Stimulated activated CD8-positive, alpha-beta memory T cell treated with anti-CD3 and anti-CD28 coated beads, Interleukin-15, amount 100 ng/mL, for 24 hours (primary cell): ENCODE results near the gene ENTREP1.
"Not testable (repeated sequence)": the region's sequence is repeated elsewhere in the genome, so short reads cannot be mapped to it uniquely, and the experiment has no call there.

Experiments
- DNase-seq: peaks from one replicate; pipeline ENCODE4 v3.0.0-alpha.2; 2020; ENCODE audit warnings: low read depth

Gene ENTREP1, protein sequence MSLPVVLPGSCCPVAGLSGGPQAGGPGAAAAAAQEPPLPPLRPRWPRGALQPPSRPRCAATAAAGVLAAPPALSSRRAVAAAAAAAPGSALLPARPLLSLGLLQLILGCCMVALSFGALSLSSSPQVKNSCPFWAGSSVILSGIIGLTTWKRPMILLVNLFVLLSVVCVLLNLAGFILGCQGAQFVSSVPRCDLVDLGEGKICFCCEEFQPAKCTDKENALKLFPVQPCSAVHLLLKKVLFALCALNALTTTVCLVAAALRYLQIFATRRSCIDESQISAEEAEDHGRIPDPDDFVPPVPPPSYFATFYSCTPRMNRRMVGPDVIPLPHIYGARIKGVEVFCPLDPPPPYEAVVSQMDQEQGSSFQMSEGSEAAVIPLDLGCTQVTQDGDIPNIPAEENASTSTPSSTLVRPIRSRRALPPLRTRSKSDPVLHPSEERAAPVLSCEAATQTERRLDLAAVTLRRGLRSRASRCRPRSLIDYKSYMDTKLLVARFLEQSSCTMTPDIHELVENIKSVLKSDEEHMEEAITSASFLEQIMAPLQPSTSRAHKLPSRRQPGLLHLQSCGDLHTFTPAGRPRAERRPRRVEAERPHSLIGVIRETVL

DNA sequence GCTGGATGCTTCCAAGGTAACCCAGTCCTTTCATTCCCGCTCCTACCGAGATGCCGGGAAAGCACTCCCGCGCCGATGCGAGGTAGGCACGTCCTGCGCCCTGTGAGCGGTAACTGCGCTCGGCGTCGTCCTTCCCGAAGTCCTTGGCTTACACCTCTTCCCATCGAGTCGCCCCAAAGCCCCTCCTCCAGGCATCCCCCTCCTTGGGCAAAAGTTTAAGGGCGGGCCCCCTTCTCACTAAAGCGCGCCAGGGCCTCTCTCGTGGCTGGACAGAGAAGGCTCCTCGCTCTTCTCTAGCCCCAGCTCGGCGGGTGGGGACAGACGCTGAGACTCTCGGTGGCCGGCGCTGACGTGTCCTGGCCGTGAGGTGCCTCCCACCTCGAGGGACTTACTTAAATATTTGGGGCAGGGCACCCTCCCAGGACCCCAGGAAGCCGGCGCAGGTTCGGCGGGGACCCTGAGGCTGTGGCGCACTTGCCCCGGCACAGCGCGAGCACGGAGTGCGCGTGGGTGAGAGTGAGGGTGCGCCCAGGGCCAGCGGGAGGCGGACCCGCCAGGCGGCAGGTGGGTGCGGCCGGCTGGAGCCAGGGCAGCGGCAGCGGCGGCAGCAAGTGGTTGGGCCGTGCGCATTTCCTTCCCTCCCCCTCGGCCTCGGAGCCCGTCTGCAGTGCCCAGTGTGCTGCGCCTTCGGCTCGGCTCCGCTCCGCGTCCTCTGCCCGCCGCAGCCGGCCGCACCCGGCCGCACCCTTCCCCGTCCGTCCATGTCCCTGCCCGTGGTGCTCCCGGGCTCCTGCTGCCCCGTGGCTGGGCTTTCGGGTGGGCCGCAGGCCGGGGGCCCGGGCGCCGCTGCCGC is at the start of gene ENTREP1:
TSS of gene ENTREP1 (plus strand) at position 667 of the 853 bp plus-strand sequence. CDS start at position 762, 95 bp downstream.
- DNase-seq = no peak

DNA sequence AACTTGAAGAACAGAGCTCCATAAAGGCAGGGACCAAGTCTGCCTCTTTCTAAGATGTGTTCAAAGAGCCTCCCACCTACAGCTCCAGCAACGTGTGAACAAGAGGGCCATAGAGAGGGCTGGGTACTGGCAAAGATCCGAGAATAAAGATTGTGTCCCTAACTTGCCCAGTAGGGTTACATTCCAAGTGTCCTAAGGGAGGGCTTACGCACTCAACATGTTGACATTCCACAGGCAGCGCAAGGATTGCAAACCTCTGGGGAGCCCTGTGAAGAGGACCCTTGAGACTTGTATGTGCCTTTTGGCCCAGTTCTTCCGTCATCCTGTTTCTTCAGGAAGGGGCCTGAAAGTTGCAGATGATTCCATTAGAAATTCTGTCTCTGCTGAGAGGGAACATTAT is 48.2 kb upstream of the ENTREP1 start:
- DNase-seq = no peak

DNA sequence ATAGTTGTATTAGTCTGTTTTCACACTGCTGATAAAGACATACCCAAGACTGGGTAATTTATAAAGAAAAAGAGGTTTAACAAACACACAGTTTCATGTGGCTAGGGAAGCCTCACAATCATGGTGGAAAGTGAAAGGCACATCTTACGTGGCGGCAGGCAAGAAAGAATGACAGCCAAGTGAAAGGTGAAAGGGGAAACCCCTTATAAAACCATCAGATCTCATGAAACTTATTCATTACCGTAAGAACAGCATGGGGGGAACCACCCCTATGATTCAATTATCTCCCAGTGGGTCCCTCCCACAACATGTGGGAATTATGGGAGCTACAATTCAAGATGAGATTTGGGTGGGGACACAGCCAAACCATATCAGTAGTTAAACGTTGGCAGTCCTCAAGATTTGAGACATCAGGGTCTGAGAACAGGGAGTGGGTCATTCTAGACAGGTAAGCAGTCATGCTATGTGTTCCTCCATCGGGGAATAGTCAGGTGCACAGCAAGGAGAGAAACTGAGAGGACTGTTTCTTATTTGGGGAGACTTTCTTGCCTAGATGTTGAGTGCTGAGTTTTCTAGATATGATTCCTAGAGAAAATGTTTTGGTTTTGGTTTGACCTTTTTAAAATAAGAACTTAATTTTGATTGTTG is 45.8 kb upstream of the ENTREP1 start:
- no peak for DNase-seq

DNA sequence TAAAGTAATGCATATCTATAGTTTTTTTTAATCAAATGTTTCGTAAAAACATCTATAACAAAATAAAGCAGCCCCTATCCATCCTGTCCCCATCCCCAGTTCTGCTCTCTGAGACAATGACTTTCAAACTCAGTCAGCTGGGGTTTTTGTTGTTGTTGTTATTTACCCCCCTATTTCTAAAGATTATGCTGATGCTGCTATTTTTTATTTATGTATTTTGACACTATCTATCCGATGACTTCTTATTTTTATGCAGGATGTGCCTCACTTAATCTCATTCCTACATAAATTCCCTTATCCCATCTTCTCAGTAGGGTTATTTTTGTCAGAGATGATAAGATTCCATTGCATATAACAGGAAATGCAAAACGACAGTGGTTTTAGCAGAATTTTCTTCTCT is 45.3 kb upstream of the ENTREP1 start:
- DNase-seq = no peak

DNA sequence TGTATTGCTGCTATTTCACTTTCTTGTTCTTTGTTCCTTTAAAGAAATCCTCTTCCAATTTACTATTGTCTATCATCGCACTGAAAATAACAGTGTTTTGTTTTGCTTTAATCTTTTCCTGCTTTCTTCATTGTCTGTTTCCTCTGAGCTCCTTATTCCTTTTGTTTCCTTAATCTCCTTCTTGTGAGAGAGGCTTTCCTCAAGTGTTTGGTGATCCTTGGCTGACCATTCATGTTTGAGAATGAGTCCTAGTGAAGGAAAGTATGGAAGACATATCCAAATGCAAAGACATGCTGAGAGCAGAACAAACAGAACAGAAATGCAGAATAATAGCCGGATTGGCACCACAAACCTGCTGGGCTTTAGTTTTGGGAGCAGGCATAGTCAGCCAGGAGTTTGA is 42.0 kb upstream of the ENTREP1 start:
- no peak for DNase-seq

DNA sequence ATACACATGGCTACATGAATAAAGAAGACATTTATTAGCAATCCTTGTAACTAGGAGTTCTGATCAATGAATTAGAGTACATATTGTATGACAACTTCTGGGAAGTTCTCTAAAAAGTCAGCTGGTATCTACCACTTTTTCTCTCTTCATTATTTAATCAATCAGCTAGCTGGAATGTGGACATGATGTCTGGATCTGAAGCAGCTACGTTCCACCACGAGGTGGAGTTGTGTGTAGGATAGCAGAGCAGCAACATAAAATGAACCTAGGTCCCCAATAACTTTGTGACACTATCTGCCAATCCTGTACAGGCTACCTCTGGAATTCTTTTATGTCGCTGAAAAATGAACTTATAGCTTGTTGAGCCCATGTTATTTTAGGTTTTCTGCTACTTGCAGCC is 32.9 kb upstream of the ENTREP1 start:
- DNase-seq = no peak

DNA sequence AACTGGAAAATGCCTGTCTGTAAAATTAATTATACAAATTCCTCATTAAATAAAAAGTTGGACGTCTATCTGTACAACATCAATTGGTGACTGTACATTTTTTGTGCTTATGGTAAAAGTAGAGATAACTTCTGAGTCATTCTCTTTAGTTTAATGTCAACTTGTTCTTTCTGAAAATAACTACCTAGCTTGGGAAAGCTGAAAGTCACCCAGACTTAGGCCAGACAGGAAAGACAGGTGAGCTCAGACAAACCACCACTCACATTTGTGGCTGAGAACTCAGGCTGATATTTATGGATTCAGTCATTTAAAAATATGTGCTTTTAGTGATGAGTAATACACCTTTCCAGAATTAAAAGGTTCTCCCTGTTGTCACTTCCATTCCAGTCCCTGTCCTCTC is 31.9 kb upstream of the ENTREP1 start:
- no peak for DNase-seq

DNA sequence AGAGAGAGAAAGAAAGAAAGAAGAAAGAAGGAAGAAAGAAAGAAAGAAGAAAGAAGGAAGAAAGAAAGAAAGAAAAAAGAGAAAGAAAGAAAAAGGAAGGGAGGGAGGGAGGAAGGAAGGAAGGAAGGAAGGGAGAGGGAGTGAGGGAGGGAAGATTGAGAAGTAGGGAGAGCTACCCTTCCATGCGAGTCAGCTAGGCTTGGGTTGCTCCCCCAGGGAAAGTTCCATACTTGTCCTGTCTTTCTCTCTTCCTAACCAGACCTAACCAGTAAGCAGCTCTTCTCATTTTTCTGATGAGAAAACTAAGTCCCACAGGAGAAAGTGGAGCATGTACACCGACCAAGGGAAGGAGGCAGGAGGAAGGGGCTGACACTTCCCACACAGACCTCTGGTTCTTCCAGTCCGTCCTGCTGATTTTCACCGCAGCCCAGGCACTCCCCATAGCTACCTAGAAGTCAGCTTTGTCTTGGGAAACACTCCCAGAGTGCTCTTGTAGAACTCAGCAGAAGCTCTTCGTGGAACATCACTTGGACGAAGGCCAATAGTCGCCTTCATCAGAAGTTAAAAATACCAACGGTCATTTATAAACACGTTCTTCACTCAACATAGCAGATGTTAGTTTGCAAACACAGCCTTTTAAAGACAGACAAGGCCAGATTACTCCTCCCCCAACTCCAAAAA is 29.0 kb upstream of the ENTREP1 start:
- DNase-seq = no peak

DNA sequence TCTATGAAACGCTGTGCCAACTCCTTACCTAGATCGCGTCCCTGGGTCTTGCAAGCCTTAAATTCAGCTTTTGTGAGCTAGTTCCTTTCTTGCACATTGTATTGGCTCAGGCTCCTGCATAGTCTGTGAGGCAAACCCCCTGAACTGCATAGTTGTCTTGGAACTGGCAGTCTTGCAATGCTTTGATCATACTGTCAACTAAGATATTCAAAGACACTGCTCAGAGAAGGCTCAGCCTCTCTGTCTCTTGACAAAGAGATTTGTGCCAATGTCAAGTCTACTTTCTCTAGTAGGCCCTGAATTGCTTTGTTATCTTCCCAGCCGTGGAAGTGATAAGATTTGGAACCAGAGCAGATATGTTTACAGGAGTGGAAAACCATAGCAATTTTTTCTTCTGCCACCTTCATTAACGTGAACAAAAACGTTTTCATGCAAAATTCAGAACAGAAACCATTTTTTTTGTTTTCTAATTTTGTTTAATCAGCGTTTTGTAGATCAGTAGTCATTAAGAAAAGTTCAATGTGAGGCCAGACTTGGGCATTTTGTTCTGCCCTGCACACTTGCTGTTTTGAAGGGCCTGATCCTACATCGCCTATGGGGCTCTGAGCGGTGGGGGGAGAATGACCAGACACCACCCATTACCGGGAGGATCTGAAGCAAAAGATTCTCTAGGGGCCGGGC is 27.6 kb upstream of the ENTREP1 start:
- DNase-seq = no peak

DNA sequence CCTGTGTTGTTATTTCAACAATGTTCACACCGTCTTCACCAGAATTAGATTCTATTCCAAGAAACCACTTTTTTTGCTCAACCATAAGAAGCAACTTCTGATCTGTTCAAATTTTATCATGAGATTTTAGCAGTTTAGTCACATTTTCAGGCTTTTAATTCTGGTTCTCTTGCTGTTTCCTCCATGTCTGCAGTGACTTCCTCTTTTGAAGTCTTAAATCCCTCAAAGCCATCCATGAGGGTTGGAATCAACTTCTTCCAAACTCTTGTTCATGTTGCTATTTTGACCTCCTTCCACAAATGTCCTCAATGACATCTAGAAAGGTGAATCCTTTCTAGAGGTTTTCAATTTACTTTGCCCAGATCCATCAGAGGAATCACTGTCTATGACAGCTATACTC is 25.7 kb upstream of the ENTREP1 start:
- DNase-seq = no peak

DNA sequence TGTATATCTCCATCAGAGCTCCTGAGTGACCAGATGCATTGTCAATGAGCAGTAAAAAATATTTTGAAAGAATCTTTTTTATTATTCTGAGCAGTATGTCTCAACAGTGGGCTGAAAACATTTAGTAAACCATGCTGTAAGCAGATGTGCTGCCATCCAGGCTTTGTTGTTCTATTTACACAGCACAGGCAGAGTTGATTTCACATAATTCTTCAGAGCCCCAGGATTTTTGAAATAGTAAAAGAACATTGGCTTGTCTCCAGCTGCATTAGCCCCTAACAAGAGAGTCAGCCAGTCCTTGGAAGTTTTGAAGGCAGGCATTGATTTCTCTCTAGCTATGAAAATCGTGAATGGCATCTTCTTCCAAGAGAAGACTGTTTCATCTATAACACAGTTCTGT is 25.2 kb upstream of the ENTREP1 start:
- DNase-seq = no peak

DNA sequence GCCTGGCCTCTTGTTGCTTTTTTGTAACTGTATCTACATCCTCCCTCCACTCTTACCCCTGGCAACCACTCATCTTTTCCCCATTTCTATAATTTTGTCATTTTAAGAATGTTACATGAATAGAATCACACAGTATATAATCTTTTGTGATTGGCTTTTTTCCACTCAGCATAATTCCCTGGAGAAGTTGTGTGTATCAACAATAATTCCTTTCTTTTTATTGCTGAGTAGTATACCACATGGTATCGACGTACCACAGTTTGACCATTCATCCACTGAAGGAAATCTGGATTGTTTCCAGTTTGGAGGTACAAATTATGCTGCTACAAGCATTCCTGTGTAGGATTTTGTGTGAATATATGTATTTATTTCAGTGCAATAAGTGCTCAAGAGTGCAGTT is 21.7 kb upstream of the ENTREP1 start:
- DNase-seq = no peak

DNA sequence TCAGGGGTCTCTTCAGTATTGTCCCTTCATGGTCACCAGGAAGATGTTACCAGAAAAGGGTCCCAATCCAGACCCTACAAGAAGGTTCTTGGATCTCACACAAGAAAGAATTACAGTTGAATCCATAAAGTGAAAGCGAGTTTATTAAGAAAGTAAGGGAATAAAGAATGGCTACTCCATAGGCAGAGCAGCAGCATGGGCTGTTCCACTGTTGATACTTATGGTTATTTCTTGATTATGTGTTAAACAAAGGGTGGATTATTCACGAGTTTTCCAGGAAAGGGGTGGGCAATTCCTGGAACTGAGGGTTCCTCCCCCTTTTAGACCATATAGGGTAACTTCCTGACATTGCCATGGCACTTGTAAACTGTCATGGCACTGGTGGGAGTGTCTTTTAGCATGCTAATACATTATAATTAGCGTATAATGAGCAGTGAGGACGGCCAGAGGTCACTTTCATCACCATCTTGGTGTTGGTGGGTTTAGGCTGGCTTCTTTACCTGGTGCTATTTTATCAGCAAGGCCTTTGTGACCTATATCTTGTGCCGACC is 18.0 kb upstream of the ENTREP1 start:
- DNase-seq = not testable (repeated sequence)

DNA sequence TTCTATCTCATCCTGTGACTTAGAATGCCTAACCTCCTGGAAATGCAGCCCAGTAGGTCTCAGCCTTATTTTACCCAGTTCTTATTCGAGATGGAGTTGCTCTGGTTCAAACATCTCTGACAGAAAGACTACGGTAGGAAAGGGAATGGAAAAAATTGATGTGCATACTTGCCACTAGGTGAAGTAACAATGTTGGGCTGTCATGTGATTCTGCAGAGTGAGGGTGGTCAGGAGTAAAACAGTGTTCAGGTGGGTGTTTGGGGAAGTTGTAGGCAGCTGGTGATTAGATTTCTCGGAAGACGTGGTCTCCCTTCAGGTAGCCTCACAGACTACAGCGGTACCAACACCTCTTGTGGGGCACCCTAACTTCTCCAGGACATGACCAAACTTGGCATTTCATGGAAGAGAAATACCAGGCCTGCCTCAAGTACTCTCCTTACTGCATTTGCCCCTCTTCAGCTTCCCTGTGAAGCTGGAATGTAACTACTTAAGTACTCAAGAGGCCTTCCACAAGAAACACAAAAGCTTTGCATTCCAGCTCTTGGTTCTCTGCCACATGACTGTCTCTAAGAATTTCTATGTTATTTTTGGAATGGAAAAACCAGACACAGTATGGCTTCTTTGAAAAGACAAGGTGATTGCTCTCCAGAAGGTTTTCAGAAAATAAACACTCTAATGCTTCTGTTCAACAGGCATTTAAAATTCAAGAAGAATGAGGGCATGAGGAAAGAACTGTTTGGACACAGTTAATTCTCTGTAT is 17.4 kb upstream of the ENTREP1 start:
- no peak for DNase-seq

DNA sequence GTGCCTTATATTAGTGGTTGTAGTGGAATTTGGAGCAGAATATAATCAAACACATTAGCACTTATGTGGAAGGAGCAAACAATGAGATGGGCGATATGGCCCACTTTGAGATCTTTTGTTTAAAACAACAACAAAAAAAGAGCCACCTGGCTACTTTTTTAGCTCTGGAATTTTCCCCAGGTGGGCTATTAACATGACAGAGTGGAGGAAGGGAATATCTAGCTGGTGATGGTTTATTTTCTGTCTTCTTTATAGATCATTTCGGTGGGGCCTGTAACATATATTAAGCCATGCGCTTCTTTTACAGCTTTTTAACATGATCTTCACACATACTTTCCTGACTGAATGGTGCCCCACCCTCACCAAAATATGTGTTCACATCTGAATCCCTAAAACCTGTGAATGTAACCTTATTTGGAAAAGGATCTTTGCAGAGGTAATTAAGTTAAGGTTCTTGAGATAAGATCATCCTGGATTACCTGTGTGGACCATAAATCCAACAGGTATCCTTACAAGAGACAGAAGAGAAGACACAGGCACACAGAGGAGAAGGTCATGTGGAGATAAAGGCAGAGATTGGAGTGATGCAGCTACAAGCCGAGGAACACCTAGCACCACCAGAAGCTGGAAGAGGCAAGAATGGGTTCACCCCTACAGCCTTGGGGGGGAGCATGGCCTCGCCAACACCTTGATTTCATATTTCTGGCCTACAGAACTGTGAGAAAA is 16.6 kb upstream of the ENTREP1 start:
- no peak for DNase-seq

DNA sequence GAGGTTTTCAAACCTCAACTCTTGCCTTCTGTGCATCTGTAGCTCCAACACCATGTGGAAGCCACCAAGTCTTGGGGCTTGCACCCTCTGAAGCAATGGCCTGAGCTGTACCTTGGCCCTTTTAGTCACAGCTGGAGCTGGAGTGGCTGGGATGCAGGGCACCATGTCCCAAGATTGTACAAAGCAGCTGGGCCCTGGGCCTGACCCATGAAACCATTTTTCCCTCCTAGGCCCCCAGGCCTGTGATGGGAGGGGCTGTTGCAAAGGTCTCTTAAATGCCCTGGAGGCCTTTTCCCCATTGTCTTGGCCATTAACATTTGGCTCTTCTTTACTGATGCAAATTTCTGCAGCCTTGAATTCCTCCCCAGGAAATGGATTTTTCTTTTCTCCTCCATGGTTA is 11.8 kb upstream of the ENTREP1 start:
- DNase-seq = no peak

DNA sequence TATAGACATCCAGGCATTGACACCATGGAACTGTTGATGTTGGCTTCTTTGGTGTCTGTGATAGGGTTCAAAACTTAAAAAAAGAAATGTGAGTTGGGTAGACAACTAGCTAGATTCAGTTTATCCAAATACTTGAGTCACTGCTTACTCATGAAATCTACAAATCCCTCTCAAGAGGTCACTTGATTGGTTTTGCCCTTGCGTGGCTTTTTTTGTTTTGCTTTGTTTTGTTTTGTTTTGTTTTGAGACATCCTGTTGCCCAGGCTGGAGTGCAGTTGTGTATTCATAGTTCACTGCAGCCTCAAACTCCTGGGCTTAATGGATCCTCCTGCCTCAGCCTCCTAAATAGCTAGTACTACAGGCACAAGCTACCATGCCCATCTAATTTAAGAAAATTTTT is 10.5 kb upstream of the ENTREP1 start:
- no peak for DNase-seq

DNA sequence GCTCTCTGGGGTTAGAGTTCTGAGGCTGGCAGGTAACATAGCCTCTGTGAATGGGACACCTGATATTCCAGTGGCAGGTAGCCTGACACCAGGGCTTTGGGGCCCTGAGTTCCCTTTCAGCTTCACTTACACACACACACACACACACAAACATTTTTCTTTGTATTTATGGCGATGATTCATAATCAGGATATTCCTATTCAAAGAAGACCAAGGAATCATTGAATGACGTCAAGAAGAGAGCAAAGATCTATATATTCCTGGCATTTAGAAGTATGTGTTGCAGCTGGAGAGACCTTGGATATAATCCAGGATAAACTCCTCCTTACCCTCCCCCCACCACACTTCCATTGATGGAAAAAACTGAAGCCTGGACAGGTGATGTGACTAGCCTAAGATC is 7.9 kb upstream of the ENTREP1 start:
- DNase-seq = no peak

DNA sequence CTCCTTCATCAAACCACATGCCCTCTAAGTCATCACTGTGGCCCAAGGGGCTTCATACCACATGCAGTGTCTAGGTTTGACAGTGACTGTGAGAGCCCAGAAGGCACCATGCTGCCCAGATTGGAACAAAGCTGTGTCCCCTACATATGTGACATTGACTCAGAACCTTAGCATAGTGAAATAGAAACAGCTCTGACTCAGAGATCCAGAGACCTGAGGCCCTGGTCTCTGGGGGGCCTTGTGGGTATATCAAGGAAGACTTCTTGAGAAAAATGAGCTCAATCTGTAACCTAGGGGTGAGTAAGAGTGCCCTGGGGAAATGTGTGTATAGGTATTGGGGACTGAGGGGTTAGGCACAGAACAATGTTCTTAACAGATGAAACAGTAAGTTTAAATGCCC is 7.1 kb upstream of the ENTREP1 start:
- DNase-seq = no peak
